HepG2 (cell line): ENCODE data around the gene TMEM269. TPM values are rescaled to one million over a fixed set of nuclear protein-coding genes. Genes with fewer than 3 reads are reported as not detected.

Experiments
- DR1 ChIP-seq: sonication (generic); formaldehyde crosslinking; IDR thresholded peaks from 2 replicates; pipeline ENCODE4 v1.8.0; 2021; ENCODE audit warnings: mild to moderate bottlenecking, missing genetic modification reagents, inconsistent platforms
- GTF3A ChIP-seq: sonication (generic); formaldehyde crosslinking; conservative IDR thresholded peaks from 2 replicates; pipeline ENCODE4 v1.4.0; 2020; ENCODE audit warnings: mild to moderate bottlenecking, missing genetic modification reagents
- NAIF1 ChIP-seq: sonication (generic); formaldehyde crosslinking; IDR thresholded peaks from 2 replicates; pipeline ENCODE4 v1.5.0; 2020; ENCODE audit warnings: mild to moderate bottlenecking, missing genetic modification reagents, borderline replicate concordance
- NFE2L2 ChIP-seq: fragments of 150-350 bp; IDR thresholded peaks from 2 replicates; pipeline ENCODE4 v1.6.1; 2014; ENCODE audit warnings: low read length
- NFIC ChIP-seq: IDR thresholded peaks from 2 replicates; pipeline ENCODE4 v1.6.1; 2012; ENCODE audit warnings: mild to moderate bottlenecking, low read length, inconsistent platforms
- NFRKB ChIP-seq: fragments of 450-650 bp; IDR thresholded peaks from 2 replicates; pipeline ENCODE4 v1.6.1; 2017
- PITX1 ChIP-seq: sonication (generic); formaldehyde crosslinking; IDR thresholded peaks from 2 replicates; pipeline ENCODE4 v1.5.1; 2020; ENCODE audit warnings: mild to moderate bottlenecking, missing genetic modification reagents
- TRIM24 ChIP-seq: sonication (generic); formaldehyde crosslinking; IDR thresholded peaks from 2 replicates; pipeline ENCODE4 v1.8.0; 2022; ENCODE audit warnings: mild to moderate bottlenecking, missing genetic modification reagents
- ZFY ChIP-seq: sonication (generic); formaldehyde crosslinking; IDR thresholded peaks from 2 replicates; pipeline ENCODE4 v1.4.0; 2020; ENCODE audit warnings: missing genetic modification reagents
- ZNF160 ChIP-seq: sonication (generic); formaldehyde crosslinking; IDR thresholded peaks from 2 replicates; pipeline ENCODE4 v1.8.0; 2022; ENCODE audit warnings: mild to moderate bottlenecking, inconsistent platforms, missing genetic modification reagents
- ZNF567 ChIP-seq: sonication (generic); formaldehyde crosslinking; IDR thresholded peaks from 2 replicates; pipeline ENCODE4 v1.8.1; 2023; ENCODE audit warnings: mild to moderate bottlenecking, missing genetic modification reagents, borderline replicate concordance
- ZNF780A ChIP-seq: sonication (generic); formaldehyde crosslinking; IDR thresholded peaks from 2 replicates; pipeline ENCODE4 v1.8.0; 2022; ENCODE audit warnings: mild to moderate bottlenecking, missing genetic modification reagents, moderate library complexity
- ZNF781 ChIP-seq: sonication (generic); formaldehyde crosslinking; IDR thresholded peaks from 2 replicates; pipeline ENCODE4 v1.5.1; 2020; ENCODE audit warnings: borderline replicate concordance, mild to moderate bottlenecking, missing genetic modification reagents; ENCODE audit errors: not compliant biosample characterization
- ZNF891 ChIP-seq: sonication (generic); formaldehyde crosslinking; IDR thresholded peaks from 2 replicates; pipeline ENCODE4 v1.5.0; 2020; ENCODE audit warnings: mild to moderate bottlenecking, missing genetic modification reagents
- ZSCAN29 ChIP-seq: sonication (generic); formaldehyde crosslinking; conservative IDR thresholded peaks from 2 replicates; pipeline ENCODE4 v1.4.0; 2020; ENCODE audit warnings: mild to moderate bottlenecking, missing genetic modification reagents
- polyA plus RNA-seq, 8 experiments: library from polyadenylated mRNA; depleted of rRNA in 3 of 8; stranded (reverse) in 7 of 8; unstranded in 1 of 8; fragments of >200 nt; fragmentation: Illumina TruSeq in 4 of 8; extraction: Trizol in 4 of 8; gene quantifications; 2 replicates each; pipeline versions ENCODE4 v1.2.1 to v1.2.3, GENCODE V29; 2011 to 2016; ENCODE audit warnings: low read depth in 4 of 8, missing spikeins in 1 of 8, mixed read lengths in 1 of 8; ENCODE audit not compliant: insufficient read depth in 1 of 8
- total RNA-seq, 5 experiments: library from RNA; depleted of rRNA; stranded (reverse); fragments of >200 nt; fragmentation: Illumina TruSeq; extraction: Trizol; gene quantifications; 2 replicates each; pipeline ENCODE4 v1.2.3, GENCODE V29; 2016; ENCODE audit warnings: low read depth in 1 of 5
- TF ChIP-seq, protein P1 (sequence below): sonication (generic); formaldehyde crosslinking; IDR thresholded peaks from 2 replicates; pipeline ENCODE4 v1.8.1; 2023; ENCODE audit warnings: mild to moderate bottlenecking, missing genetic modification reagents
- TF ChIP-seq, protein P2 (sequence below): sonication (generic); formaldehyde crosslinking; IDR thresholded peaks from 2 replicates; pipeline ENCODE4 v1.4.0; 2020; ENCODE audit warnings: missing genetic modification reagents
- TF ChIP-seq, protein P3 (sequence below), 2 experiments: sonication (generic) in 1 of 2; formaldehyde crosslinking in 1 of 2; IDR thresholded peaks; 2 replicates each; pipeline versions ENCODE4 v1.4.0 to v1.6.1; 2018 to 2020; ENCODE audit warnings: missing genetic modification reagents in 2 of 2, borderline replicate concordance in 1 of 2, low read depth in 1 of 2, mild to moderate bottlenecking in 1 of 2, missing biosample characterization in 1 of 2
- TF ChIP-seq, protein P4 (sequence below): sonication (generic); formaldehyde crosslinking; IDR thresholded peaks from 2 replicates; pipeline ENCODE4 v1.4.0; 2020; ENCODE audit warnings: missing genetic modification reagents
- TF ChIP-seq, protein P5 (sequence below): sonication (generic); formaldehyde crosslinking; IDR thresholded peaks from 2 replicates; pipeline ENCODE4 v1.8.1; 2023; ENCODE audit warnings: mild to moderate bottlenecking, missing genetic modification reagents, borderline replicate concordance

The TMEM269 gene
- total and polyA plus RNA-seq, 2 of the 13 experiments (the other 11 are each of a cell fraction or from before 2014, with no cell fraction given) = 0.15 to 0.21 TPM

DNA sequence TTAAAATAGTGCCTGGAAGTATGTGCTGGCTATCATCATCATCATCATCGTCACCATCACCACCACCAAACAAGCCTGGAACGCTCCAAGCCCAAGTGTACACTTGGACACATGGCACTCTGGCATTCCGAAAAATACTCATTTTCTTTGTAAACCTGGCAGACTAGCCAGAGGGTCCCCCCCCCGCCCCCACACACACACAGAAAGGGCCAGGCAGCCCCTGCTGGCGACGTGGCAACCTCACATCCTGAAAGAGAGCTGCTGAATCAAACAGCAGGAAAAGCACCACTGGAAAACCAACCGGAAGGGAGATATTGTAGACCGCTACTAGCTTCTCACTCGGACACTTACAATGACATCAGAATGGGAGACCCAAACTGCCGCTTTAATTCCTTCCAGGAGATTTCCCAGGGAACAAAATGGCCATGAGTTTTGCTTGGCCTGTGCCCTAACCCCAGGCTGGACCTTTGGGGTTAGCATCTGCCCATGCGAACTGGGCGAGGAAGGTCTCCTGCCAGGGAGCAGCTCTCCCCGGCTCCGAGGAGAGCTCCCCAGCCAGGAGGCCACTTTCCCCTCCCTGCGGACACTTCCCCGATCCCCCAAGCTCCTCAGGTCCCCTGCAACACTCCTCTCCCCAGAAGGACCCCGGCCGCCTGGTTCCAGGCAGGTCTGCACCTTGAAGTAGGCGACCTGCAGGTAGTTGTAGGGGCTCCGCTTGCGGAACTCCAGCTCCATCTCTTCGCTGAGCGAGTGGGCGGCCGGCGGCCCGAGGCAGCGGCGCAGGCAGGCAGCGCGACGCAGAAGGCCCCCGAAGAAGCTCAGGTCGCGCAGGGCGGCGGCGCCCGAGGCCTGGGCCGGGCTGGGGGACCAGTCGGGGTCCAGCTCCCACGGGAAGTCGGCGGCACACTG is 18.7 kb upstream of the TMEM269 start (continued):
- TF ChIP-seq, protein P1, sequence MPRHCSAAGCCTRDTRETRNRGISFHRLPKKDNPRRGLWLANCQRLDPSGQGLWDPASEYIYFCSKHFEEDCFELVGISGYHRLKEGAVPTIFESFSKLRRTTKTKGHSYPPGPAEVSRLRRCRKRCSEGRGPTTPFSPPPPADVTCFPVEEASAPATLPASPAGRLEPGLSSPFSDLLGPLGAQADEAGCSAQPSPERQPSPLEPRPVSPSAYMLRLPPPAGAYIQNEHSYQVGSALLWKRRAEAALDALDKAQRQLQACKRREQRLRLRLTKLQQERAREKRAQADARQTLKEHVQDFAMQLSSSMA (CRISPR knock-in tag) = no peak
- TF ChIP-seq, protein P2, sequence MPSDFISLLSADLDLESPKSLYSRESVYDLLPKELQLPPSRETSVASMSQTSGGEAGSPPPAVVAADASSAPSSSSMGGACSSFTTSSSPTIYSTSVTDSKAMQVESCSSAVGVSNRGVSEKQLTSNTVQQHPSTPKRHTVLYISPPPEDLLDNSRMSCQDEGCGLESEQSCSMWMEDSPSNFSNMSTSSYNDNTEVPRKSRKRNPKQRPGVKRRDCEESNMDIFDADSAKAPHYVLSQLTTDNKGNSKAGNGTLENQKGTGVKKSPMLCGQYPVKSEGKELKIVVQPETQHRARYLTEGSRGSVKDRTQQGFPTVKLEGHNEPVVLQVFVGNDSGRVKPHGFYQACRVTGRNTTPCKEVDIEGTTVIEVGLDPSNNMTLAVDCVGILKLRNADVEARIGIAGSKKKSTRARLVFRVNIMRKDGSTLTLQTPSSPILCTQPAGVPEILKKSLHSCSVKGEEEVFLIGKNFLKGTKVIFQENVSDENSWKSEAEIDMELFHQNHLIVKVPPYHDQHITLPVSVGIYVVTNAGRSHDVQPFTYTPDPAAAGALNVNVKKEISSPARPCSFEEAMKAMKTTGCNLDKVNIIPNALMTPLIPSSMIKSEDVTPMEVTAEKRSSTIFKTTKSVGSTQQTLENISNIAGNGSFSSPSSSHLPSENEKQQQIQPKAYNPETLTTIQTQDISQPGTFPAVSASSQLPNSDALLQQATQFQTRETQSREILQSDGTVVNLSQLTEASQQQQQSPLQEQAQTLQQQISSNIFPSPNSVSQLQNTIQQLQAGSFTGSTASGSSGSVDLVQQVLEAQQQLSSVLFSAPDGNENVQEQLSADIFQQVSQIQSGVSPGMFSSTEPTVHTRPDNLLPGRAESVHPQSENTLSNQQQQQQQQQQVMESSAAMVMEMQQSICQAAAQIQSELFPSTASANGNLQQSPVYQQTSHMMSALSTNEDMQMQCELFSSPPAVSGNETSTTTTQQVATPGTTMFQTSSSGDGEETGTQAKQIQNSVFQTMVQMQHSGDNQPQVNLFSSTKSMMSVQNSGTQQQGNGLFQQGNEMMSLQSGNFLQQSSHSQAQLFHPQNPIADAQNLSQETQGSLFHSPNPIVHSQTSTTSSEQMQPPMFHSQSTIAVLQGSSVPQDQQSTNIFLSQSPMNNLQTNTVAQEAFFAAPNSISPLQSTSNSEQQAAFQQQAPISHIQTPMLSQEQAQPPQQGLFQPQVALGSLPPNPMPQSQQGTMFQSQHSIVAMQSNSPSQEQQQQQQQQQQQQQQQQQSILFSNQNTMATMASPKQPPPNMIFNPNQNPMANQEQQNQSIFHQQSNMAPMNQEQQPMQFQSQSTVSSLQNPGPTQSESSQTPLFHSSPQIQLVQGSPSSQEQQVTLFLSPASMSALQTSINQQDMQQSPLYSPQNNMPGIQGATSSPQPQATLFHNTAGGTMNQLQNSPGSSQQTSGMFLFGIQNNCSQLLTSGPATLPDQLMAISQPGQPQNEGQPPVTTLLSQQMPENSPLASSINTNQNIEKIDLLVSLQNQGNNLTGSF (CRISPR knock-in tag) = no peak
- TF ChIP-seq DR1 (CRISPR knock-in tag) (no peak), GTF3A (CRISPR knock-in tag) (no peak), ZNF780A (CRISPR knock-in tag) (no peak), PITX1 (CRISPR knock-in tag) (no peak), ZNF160 (CRISPR knock-in tag) (no peak), ZNF567 (CRISPR knock-in tag) (0 out of 2 replicates have a peak, but pooled peaks have one; percentile 65), ZFY (CRISPR knock-in tag) (no peak), NFIC (no peak), TRIM24 (CRISPR knock-in tag) (no peak), NAIF1 (CRISPR knock-in tag) (no peak), NFRKB (no peak), ZSCAN29 (CRISPR knock-in tag) (no peak), ZNF781 (peak; percentile 47), ZNF891 (CRISPR knock-in tag) (no peak), NFE2L2 (no peak)
- TF ChIP-seq, protein P3, sequence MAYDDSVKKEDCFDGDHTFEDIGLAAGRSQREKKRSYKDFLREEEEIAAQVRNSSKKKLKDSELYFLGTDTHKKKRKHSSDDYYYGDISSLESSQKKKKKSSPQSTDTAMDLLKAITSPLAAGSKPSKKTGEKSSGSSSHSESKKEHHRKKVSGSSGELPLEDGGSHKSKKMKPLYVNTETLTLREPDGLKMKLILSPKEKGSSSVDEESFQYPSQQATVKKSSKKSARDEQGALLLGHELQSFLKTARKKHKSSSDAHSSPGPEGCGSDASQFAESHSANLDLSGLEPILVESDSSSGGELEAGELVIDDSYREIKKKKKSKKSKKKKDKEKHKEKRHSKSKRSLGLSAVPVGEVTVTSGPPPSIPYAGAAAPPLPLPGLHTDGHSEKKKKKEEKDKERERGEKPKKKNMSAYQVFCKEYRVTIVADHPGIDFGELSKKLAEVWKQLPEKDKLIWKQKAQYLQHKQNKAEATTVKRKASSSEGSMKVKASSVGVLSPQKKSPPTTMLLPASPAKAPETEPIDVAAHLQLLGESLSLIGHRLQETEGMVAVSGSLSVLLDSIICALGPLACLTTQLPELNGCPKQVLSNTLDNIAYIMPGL (CRISPR knock-in tag; IDR thresholded peaks at IDR 0.05; ENCODE audit: borderline replicate concordance in 1 of 2, low read depth in 1 of 2) = peak; percentile 59 to 90
- TF ChIP-seq, protein P4, sequence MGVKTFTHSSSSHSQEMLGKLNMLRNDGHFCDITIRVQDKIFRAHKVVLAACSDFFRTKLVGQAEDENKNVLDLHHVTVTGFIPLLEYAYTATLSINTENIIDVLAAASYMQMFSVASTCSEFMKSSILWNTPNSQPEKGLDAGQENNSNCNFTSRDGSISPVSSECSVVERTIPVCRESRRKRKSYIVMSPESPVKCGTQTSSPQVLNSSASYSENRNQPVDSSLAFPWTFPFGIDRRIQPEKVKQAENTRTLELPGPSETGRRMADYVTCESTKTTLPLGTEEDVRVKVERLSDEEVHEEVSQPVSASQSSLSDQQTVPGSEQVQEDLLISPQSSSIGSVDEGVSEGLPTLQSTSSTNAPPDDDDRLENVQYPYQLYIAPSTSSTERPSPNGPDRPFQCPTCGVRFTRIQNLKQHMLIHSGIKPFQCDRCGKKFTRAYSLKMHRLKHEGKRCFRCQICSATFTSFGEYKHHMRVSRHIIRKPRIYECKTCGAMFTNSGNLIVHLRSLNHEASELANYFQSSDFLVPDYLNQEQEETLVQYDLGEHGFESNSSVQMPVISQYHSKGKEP (CRISPR knock-in tag) = no peak
- TF ChIP-seq, protein P5, sequence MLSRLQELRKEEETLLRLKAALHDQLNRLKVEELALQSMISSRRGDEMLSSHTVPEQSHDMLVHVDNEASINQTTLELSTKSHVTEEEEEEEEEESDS (CRISPR knock-in tag) = 0 out of 2 replicates have a peak, but pooled peaks have one; percentile 67
